GM21737 (cell line): ENCODE results near the gene RRAS2.

Experiments
- ATAC-seq: cut with Tn5 transposase; IDR thresholded peaks from one replicate; pipeline ENCODE4 v1.9.1; 2021; ENCODE audit warnings: mild to moderate bottlenecking, moderate library complexity; ENCODE audit not compliant: unreplicated experiment

The RRAS2 gene

DNA sequence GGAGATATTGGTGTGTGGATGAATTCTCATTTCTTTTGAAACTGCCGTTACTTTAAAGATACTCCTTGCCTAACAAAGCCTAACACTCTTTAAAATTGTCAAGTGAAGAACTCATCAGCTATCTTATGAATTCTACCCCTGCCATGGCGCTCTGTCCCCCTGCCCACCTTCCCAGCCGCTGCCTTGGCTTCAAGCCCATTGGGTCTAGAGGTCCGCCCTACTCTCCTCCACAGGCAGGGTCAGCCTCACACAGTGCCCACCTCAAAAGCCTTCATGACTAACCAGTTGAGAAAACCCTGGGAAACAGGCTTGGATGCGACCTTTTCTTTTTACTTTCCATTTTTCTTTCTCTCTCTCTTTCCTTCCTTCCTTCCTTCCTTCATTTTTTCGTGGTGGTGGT, 128.6 kb downstream of the RRAS2 start:
- ATAC-seq, result no peak

DNA sequence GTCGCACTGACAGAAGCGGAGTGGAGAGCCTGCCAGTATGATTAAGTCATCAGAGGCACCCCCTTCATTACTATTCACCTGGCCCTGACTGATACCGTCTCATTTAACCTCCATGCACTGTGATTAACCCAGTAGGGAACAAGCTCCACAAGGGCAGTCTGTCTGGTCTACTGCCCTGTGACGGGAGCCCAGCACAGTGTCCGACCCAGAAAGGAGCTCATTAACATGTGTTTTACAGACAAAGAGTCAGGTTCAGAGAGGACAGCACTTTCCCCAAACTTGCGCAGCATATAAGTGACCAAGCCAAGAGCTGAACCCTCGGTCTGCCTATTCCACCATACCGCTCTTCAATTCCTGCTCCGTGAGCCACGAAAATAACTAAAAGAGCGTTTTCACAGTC, 129.5 kb downstream of the RRAS2 start:
- ATAC-seq, result no peak

DNA sequence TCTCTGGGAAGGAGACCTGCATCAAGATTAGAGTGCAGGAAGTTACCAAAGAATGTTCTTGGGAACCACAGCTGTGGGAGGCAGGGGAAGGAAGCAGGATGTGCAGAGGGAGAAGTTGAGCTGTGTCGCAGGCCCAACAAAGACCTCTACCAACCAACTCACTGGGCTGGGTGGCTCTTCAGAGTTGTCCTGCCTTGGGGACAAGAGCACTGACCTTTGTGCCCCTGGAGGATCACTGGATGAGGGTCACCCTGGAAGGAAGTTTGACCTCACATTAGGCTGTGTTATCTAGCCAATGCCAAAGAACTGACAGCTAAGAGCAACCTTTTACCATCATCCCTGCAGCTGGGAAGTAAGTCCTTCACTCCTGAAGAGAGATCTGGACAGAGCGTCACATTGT, 130.6 kb downstream of the RRAS2 start:
- ATAC-seq, result no peak
